CD4-positive, alpha-beta T cell treated with Interleukin-10 for 1 hour (primary cell): ENCODE data around the gene TMEM86A.

Experiments
- DNase-seq: peaks from one replicate; pipeline ENCODE4 v3.0.0-alpha.2; 2020

Gene TMEM86A

GRCh38 chr11:18727479-18728236 lies 29.1 kb downstream of the TMEM86A start:
- peak; percentile 58 for DNase-seq

- no peak for DNase-seq
These were observed 30.1 kb downstream of the TMEM86A start for GRCh38 chr11:18728658-18729057.

GRCh38 chr11:18729426-18729825 lies 30.8 kb downstream of the TMEM86A start:
- no peak for DNase-seq

GRCh38 chr11:18730020-18730419 lies 31.4 kb downstream of the TMEM86A start:
- DNase-seq = no peak

- no peak for DNase-seq
These were observed 32.9 kb downstream of the TMEM86A start for GRCh38 chr11:18731441-18731840.

- peak; percentile 73 for DNase-seq
These were observed 33.6 kb downstream of the TMEM86A start for GRCh38 chr11:18731949-18732821.

- no peak for DNase-seq
These were observed 34.6 kb downstream of the TMEM86A start for GRCh38 chr11:18733202-18733601.

- no peak for DNase-seq
These were observed 38.1 kb downstream of the TMEM86A start for GRCh38 chr11:18736590-18737148.

- DNase-seq = no peak
These were observed 39.1 kb downstream of the TMEM86A start for GRCh38 chr11:18737642-18738041.

GRCh38 chr11:18739685-18740084 lies 41.1 kb downstream of the TMEM86A start:
- no peak for DNase-seq

GRCh38 chr11:18741783-18742182 lies 43.2 kb downstream of the TMEM86A start:
- no peak for DNase-seq

GRCh38 chr11:18743365-18743764 lies 44.8 kb downstream of the TMEM86A start:
- DNase-seq = no peak

- no peak for DNase-seq
These were observed 45.4 kb downstream of the TMEM86A start for GRCh38 chr11:18743900-18744514.

- DNase-seq = no peak
These were observed 46.7 kb downstream of the TMEM86A start for GRCh38 chr11:18745251-18745650.

GRCh38 chr11:18748766-18749365 lies 50.3 kb downstream of the TMEM86A start:
- DNase-seq = no peak

GRCh38 chr11:18749681-18750319 lies 51.2 kb downstream of the TMEM86A start:
- DNase-seq = no peak

GRCh38 chr11:18750944-18751343 lies 52.4 kb downstream of the TMEM86A start:
- no peak for DNase-seq

- no peak for DNase-seq
These were observed 53.9 kb downstream of the TMEM86A start for GRCh38 chr11:18752502-18752901.

- no peak for DNase-seq
These were observed 55.7 kb downstream of the TMEM86A start for GRCh38 chr11:18754308-18754707.
